AG09319 (cell line): ENCODE data around the gene SGK2.

Source experiments
- DNase-seq: peaks from one replicate; pipeline ENCODE4 v3.0.0-alpha.2; 2010; ENCODE audit warnings: low read depth; ENCODE audit errors: extremely low read depth
- CTCF ChIP-seq: IDR thresholded peaks from 2 replicates; pipeline ENCODE4 v1.5.1; 2011; ENCODE audit warnings: low read depth, mild to moderate bottlenecking, inconsistent platforms, low read length, moderate library complexity

Gene SGK2

GRCh38 chr20:43531091-43531443 is 27.8 kb upstream of the SGK2 start:
- TF ChIP-seq CTCF, result no peak
- no peak for DNase-seq

- no peak for DNase-seq
- TF ChIP-seq CTCF, result no peak
Measured at GRCh38 chr20:43532416-43533055, 26.3 kb upstream of the SGK2 start.

GRCh38 chr20:43533060-43533459 is 25.8 kb upstream of the SGK2 start:
- DNase-seq, result no peak
- no peak for TF ChIP-seq CTCF

- no peak for DNase-seq
- TF ChIP-seq CTCF, result no peak
Measured at GRCh38 chr20:43534016-43534415, 24.8 kb upstream of the SGK2 start.

GRCh38 chr20:43534791-43535350 is 24.0 kb upstream of the SGK2 start:
- no peak for TF ChIP-seq CTCF

GRCh38 chr20:43535370-43536004 is 23.3 kb upstream of the SGK2 start:
- TF ChIP-seq CTCF, result no peak

More at GRCh38 chr20:43534791-43535350, 24.0 kb upstream of the SGK2 start:
- no peak for DNase-seq

GRCh38 chr20:43536041-43536816 is 22.6 kb upstream of the SGK2 start:
- no peak for TF ChIP-seq CTCF
- DNase-seq, result no peak

More at GRCh38 chr20:43535370-43536004, 23.3 kb upstream of the SGK2 start:
- DNase-seq, result no peak
